H1 (cell line): ENCODE data around the gene BAIAP2L2. TPM values are rescaled to one million over a fixed set of nuclear protein-coding genes. Genes with fewer than 3 reads are reported as not detected.

Experiments used
- CTCF ChIA-PET: fragments of 300-600 bp; sonication (Branson Sonifier 250); formaldehyde crosslinking; loops from one replicate; lab custom pipeline; 2021; ENCODE audit not compliant: partially characterized antibody; lab: Charles Lee
- POLR2A ChIA-PET: fragments of 300-600 bp; sonication (Branson Sonifier 250); formaldehyde crosslinking; loops from one replicate; lab custom pipeline; 2021; ENCODE audit warnings: inconsistent platforms; ENCODE audit not compliant: partially characterized antibody; lab: Charles Lee
- DNase-seq, 2 experiments: peaks; one replicate each; pipeline versions ENCODE4 v3.0.0 to v3.0.0-alpha.2; 2010 to 2022; ENCODE audit warnings: low spot score in 2 of 2, low read depth in 1 of 2, mixed read lengths in 1 of 2
- FAIRE-seq: peaks from 2 replicates; lab custom pipeline; 2011; peaks lifted over from hg19 to GRCh38; lab: Jason Lieb, UNC
- H2AFZ ChIP-seq: 2 replicates; pipeline ENCODE4 v1.8.1; 2012; ENCODE audit warnings: low read length, inconsistent platforms
- H2AK5ac ChIP-seq: 2 replicates; pipeline ENCODE4 v1.6.1; 2013; ENCODE audit warnings: low read depth, low read length
- H2BK120ac ChIP-seq: replicated peaks from 2 replicates; pipeline ENCODE3; 2013; ENCODE audit warnings: low read depth, low read length, inconsistent platforms
- H2BK12ac ChIP-seq: 2 replicates; pipeline ENCODE4 v1.6.1; 2013; ENCODE audit warnings: low read depth, low read length
- H2BK15ac ChIP-seq: 2 replicates; pipeline ENCODE4 v1.6.1; 2013; ENCODE audit warnings: low read length
- H2BK20ac ChIP-seq: 2 replicates; pipeline ENCODE4 v1.6.1; 2013; ENCODE audit warnings: low read length
- H2BK5ac ChIP-seq: 2 replicates; pipeline ENCODE4 v1.6.1; 2013; ENCODE audit warnings: low read depth, low read length
- H3K14ac ChIP-seq: 2 replicates; pipeline ENCODE4 v1.6.1; 2013; ENCODE audit warnings: inconsistent platforms; ENCODE audit not compliant: insufficient read length
- H3K18ac ChIP-seq: 2 replicates; pipeline ENCODE4 v1.6.1; 2013; ENCODE audit warnings: low read length; ENCODE audit errors: extremely low read depth
- H3K23ac ChIP-seq: 2 replicates; pipeline ENCODE4 v1.6.1; 2013; ENCODE audit warnings: inconsistent platforms; ENCODE audit not compliant: insufficient read length
- H3K23me2 ChIP-seq: 2 replicates; pipeline ENCODE4 v1.6.1; 2013; ENCODE audit warnings: low read depth, low read length
- H3K27ac ChIP-seq: 2 replicates; pipeline ENCODE4 v1.6.1; 2011; ENCODE audit warnings: low read depth, low read length, inconsistent platforms
- H3K27me3 ChIP-seq, 4 experiments: replicated peaks in 1 of 4; 1 replicate in 1 of 4; 2 replicates in 3 of 4; pipeline versions ENCODE4 v1.6.1 to v1.8.1; 2011 to 2013; ENCODE audit warnings: low read length in 3 of 4, mild to moderate bottlenecking in 3 of 4, inconsistent platforms in 2 of 4, mixed read lengths in 2 of 4, moderate library complexity in 1 of 4; ENCODE audit not compliant: control insufficient read depth in 3 of 4, insufficient read depth in 3 of 4; ENCODE audit errors: extremely low read depth in 1 of 4
- H3K36me3 ChIP-seq, 4 experiments: 2 replicates each; pipeline versions ENCODE4 v1.6.1 to v1.8.1; 2011 to 2013; ENCODE audit warnings: mild to moderate bottlenecking in 4 of 4, low read length in 3 of 4, moderate library complexity in 2 of 4, control low read depth in 1 of 4, inconsistent platforms in 1 of 4; ENCODE audit not compliant: insufficient read depth in 4 of 4, control insufficient read depth in 2 of 4
- H3K4ac ChIP-seq: replicated peaks from 2 replicates; pipeline ENCODE3; 2013; ENCODE audit warnings: low read length, low read depth, mixed read lengths, inconsistent platforms; ENCODE audit not compliant: insufficient read length
- H3K4me1 ChIP-seq, 4 experiments: replicated peaks in 1 of 4; 1 replicate in 1 of 4; 2 replicates in 3 of 4; pipeline versions ENCODE4 v1.6.1 to v1.8.1; 2011 to 2013; ENCODE audit warnings: low read length in 3 of 4, inconsistent platforms in 2 of 4, mixed read lengths in 1 of 4; ENCODE audit not compliant: insufficient read depth in 4 of 4, control insufficient read depth in 3 of 4
- H3K4me2 ChIP-seq, 2 experiments: 2 replicates each; pipeline versions ENCODE4 v1.6.1 to v1.8.1; 2011 to 2013; ENCODE audit warnings: low read depth in 2 of 2, low read length in 2 of 2, control low read depth in 1 of 2, inconsistent platforms in 1 of 2, mild to moderate bottlenecking in 1 of 2; ENCODE audit not compliant: insufficient read depth in 1 of 2
- H3K4me3 ChIP-seq, 4 experiments: fragments of 200-600, 300-600 bp in 1 of 4; sonication (generic), shearing (Covaris generic), sonication (Bioruptor Twin) in 1 of 4; 2 replicates each; pipeline versions ENCODE4 v1.5.1 to v1.8.1; 2011 to 2016; ENCODE audit warnings: low read length in 4 of 4, low read depth in 3 of 4, control low read depth in 2 of 4, inconsistent platforms in 2 of 4, mild to moderate bottlenecking in 2 of 4, mixed read lengths in 1 of 4, moderate library complexity in 1 of 4; ENCODE audit not compliant: insufficient read depth in 2 of 4; ENCODE audit errors: extremely low read depth in 1 of 4
- H3K56ac ChIP-seq: replicated peaks from 2 replicates; pipeline ENCODE3; 2013; ENCODE audit warnings: low read depth, mild to moderate bottlenecking, mixed read lengths, low read length, inconsistent platforms; ENCODE audit not compliant: insufficient read length
- H3K79me1 ChIP-seq: 2 replicates; pipeline ENCODE4 v1.6.1; 2013; ENCODE audit warnings: low read depth, low read length, control low read depth
- H3K79me2 ChIP-seq, 2 experiments: 2 replicates each; pipeline versions ENCODE4 v1.6.1 to v1.8.1; 2012 to 2013; ENCODE audit warnings: low read length in 2 of 2, mild to moderate bottlenecking in 2 of 2, inconsistent platforms in 1 of 2; ENCODE audit not compliant: insufficient read depth in 2 of 2, control insufficient read depth in 1 of 2
- H3K9ac ChIP-seq, 4 experiments: replicated peaks in 1 of 4; 1 replicate in 1 of 4; 2 replicates in 3 of 4; pipeline versions ENCODE4 v1.6.1 to v1.8.1; 2011 to 2013; ENCODE audit warnings: low read depth in 3 of 4, low read length in 3 of 4, control low read depth in 2 of 4, mild to moderate bottlenecking in 2 of 4, moderate library complexity in 2 of 4, inconsistent platforms in 1 of 4; ENCODE audit errors: extremely low read depth in 1 of 4
- H3K9me3 ChIP-seq, 2 experiments: 2 replicates each; pipeline versions ENCODE4 v1.6.1 to v1.8.1; 2012 to 2013; ENCODE audit warnings: mild to moderate bottlenecking in 2 of 2, moderate library complexity in 2 of 2, control low read depth in 1 of 2, inconsistent platforms in 1 of 2, low read depth in 1 of 2, low read length in 1 of 2, mixed read lengths in 1 of 2; ENCODE audit not compliant: insufficient read depth in 2 of 2
- H4K20me1 ChIP-seq, 2 experiments: replicated peaks in 1 of 2; 2 replicates each; pipeline versions ENCODE3 to v1.8.1; 2011 to 2013; ENCODE audit warnings: inconsistent platforms in 2 of 2, low read length in 2 of 2, mild to moderate bottlenecking in 1 of 2; ENCODE audit not compliant: insufficient read depth in 2 of 2, control insufficient read depth in 1 of 2
- H4K5ac ChIP-seq: 2 replicates; pipeline ENCODE4 v1.6.1; 2013; ENCODE audit warnings: low read length, low read depth, mixed read lengths, inconsistent platforms; ENCODE audit not compliant: insufficient read length
- H4K8ac ChIP-seq: 2 replicates; pipeline ENCODE4 v1.8.0; 2013; ENCODE audit warnings: mild to moderate bottlenecking, moderate library complexity, low read length, inconsistent platforms; ENCODE audit not compliant: insufficient read depth; ENCODE audit errors: extremely low read depth
- H4K91ac ChIP-seq: replicated peaks from 2 replicates; pipeline ENCODE3; 2013; ENCODE audit warnings: low read length, mixed read lengths, inconsistent platforms; ENCODE audit not compliant: insufficient read length
- ASH2L ChIP-seq: fragments of 200-600, 300-600 bp; sonication (generic); IDR thresholded peaks from one replicate; pipeline ENCODE4 v1.7.1; 2017; ENCODE audit warnings: low read length
- ATF2 ChIP-seq: IDR thresholded peaks from 2 replicates; pipeline ENCODE4 v1.6.1; 2012; ENCODE audit warnings: low read length, inconsistent platforms
- ATF3 ChIP-seq: IDR thresholded peaks from 2 replicates; pipeline ENCODE4 v1.6.1; 2011; ENCODE audit warnings: low read depth, mild to moderate bottlenecking, low read length; ENCODE audit not compliant: insufficient read depth
- BACH1 ChIP-seq: IDR thresholded peaks from 2 replicates; pipeline ENCODE4 v1.6.1; 2012; ENCODE audit warnings: low read length, improper control_type of control experiment
- CREB1 ChIP-seq: IDR thresholded peaks from 2 replicates; pipeline ENCODE4 v1.6.1; 2012; ENCODE audit warnings: inconsistent platforms
- GABPA ChIP-seq: IDR thresholded peaks from 2 replicates; pipeline ENCODE4 v1.6.1; 2011; ENCODE audit warnings: mild to moderate bottlenecking, low read length, moderate library complexity, borderline replicate concordance; ENCODE audit not compliant: insufficient read depth
- HDAC6 ChIP-seq: IDR thresholded peaks from one replicate; pipeline ENCODE4 v1.7.1; 2012; ENCODE audit warnings: low read depth, mild to moderate bottlenecking, inconsistent platforms, low read length, moderate library complexity
- JUN ChIP-seq: IDR thresholded peaks from 2 replicates; pipeline ENCODE4 v1.6.1; 2011; ENCODE audit warnings: low read depth, mild to moderate bottlenecking, improper control_type of control experiment, low read length
- JUND ChIP-seq: IDR thresholded peaks from 2 replicates; pipeline ENCODE4 v1.6.1; 2011; ENCODE audit warnings: mild to moderate bottlenecking, improper control_type of control experiment, low read length
- SP2 ChIP-seq: IDR thresholded peaks from 2 replicates; pipeline ENCODE4 v1.6.1; 2012; ENCODE audit warnings: mild to moderate bottlenecking, low read length, inconsistent platforms
- SUZ12 ChIP-seq: fragments of 200-600 bp; sonication (generic); IDR thresholded peaks from 2 replicates; pipeline ENCODE4 v1.6.1; 2012; ENCODE audit warnings: mild to moderate bottlenecking, inconsistent platforms, low read length, moderate library complexity, mixed read lengths
- WGBS, 2 experiments: shearing (Covaris generic) in 1 of 2; methylation state at CpG; one replicate each; pipeline versions ENCODE4 v1.1.6 to v1.1.7; 2013 to 2015; ENCODE audit warnings: low lambda C conversion rate in 2 of 2, mixed read lengths in 2 of 2, inconsistent platforms in 1 of 2, low coverage in 1 of 2, missing lambda C conversion rate in 1 of 2; ENCODE audit not compliant: insufficient replicate concordance in 2 of 2, insufficient coverage in 1 of 2, insufficient read length in 1 of 2; ENCODE audit errors: extremely low coverage in 1 of 2, missing lambda C conversion rate in 1 of 2; 5-methylcytosine and 5-hydroxymethylcytosine counted together
- polyA plus RNA-seq, 7 experiments: library from polyadenylated mRNA; depleted of rRNA in 3 of 7; stranded (reverse) in 5 of 7; unstranded in 2 of 7; fragments of >200 nt in 5 of 7; fragments of 200-250 nt in 2 of 7; gene quantifications; 1 replicate in 5 of 7; 2 replicates in 1 of 7; 4 replicates in 1 of 7; pipeline versions ENCODE4 v1.2.1 to v1.2.3, GENCODE V29; 2011 to 2013; ENCODE audit warnings: missing spikeins in 2 of 7, mixed read lengths in 2 of 7
- total RNA-seq: library from RNA; stranded (reverse); fragmentation: NEBNext Ultra II Directional; extraction: Animal tissue kit (Norgen Biotek cat#: 25700); gene quantifications from 2 replicates; pipeline ENCODE4 v1.2.1, GENCODE V29; 2021

The BAIAP2L2 gene
- total and polyA plus RNA-seq, 2 of the 8 experiments (the other 6 are each of a cell fraction or from before 2014, with no cell fraction given): 5.4 to 10.0 TPM

GRCh38 chr22:38131399-38131798 is 20.9 kb upstream of the BAIAP2L2 start:
- ChIA-PET POLR2A (no interaction called here), CTCF (interaction anchor here (1.1 to 2.3 kb wide), 2 partner anchors 34 to 39 kb away, joined by 4 to 5 read pairs; no protein-coding TSS in a partner anchor)
- no peaks in the 10 kb centered on the region for H3K79me2 ChIP-seq
- no peak overlapping the region for H2BK120ac ChIP-seq
- no peak overlapping the region for H3K18ac ChIP-seq
- H3K56ac ChIP-seq: no peak overlapping the region
- H3K14ac ChIP-seq: no peak overlapping the region
- no peak overlapping the region for H2AK5ac ChIP-seq
- no peak for FAIRE-seq
- H3K23me2 ChIP-seq: no peaks in the 10 kb centered on the region
- H4K91ac ChIP-seq: no peak overlapping the region
- H2BK15ac ChIP-seq: no peak overlapping the region
- H3K27ac ChIP-seq: no peak overlapping the region
- H3K4me3 ChIP-seq: no peak overlapping the region
- H3K27me3 ChIP-seq: no peaks in the 10 kb centered on the region
- H2AFZ ChIP-seq: no peak overlapping the region
- H3K4me1 ChIP-seq: no peaks in the 10 kb centered on the region
- TF ChIP-seq SP2 (no peak), JUN (no peak), GABPA (no peak), BACH1 (no peak), SUZ12 (no peak), ATF3 (no peak), ASH2L (no peak), HDAC6 (no peak), CREB1 (no peak), JUND (no peak), ATF2 (no peak)
- peaks cover 0 to 4% of the 10 kb centered on the region in 2 experiments for H4K20me1 ChIP-seq
- H4K5ac ChIP-seq: no peak overlapping the region
- H2BK20ac ChIP-seq: no peak overlapping the region
- no peak overlapping the region for H3K9ac ChIP-seq
- no peaks in the 10 kb centered on the region for H3K79me1 ChIP-seq
- H2BK5ac ChIP-seq: no peak overlapping the region
- H2BK12ac ChIP-seq: no peak overlapping the region
- DNase-seq: no peak
- no peaks in the 10 kb centered on the region for H3K9me3 ChIP-seq
- no peaks in the 10 kb centered on the region for H3K36me3 ChIP-seq
- 95% methylated on average over 2 of the region's 2 CpGs; no CpG with 5 or more reads in 1 of the 2 experiments for WGBS, 2 experiments
- H3K23ac ChIP-seq: no peak overlapping the region
- no peak overlapping the region for H3K4ac ChIP-seq
- H4K8ac ChIP-seq: no peak overlapping the region
- H3K4me2 ChIP-seq: no peak overlapping the region
